OCI-LY1 (cell line): ENCODE results near the gene NPVF.

Experiments
- H2AFZ ChIP-seq: fragments of 200-600 bp; sonication (generic), shearing (Covaris generic); 2 replicates; pipeline ENCODE4 v1.6.0; 2014; ENCODE audit warnings: antibody characterized with exemption, mild to moderate bottlenecking, low read length
- H3F3A ChIP-seq: fragments of 200-600 bp; sonication (generic), shearing (Covaris generic); 2 replicates; pipeline ENCODE4 v1.6.0; 2014; ENCODE audit warnings: mild to moderate bottlenecking, antibody characterized with exemption, low read length, moderate library complexity; ENCODE audit not compliant: insufficient read depth
- H3K27ac ChIP-seq: fragments of 200-600 bp; sonication (generic); 2 replicates; pipeline ENCODE4 v1.5.1; 2014; ENCODE audit warnings: low read length, mixed run types, mild to moderate bottlenecking, low read depth; ENCODE audit not compliant: poor library complexity, severe bottlenecking
- H3K27me3 ChIP-seq: fragments of 200-600 bp; sonication (generic); 2 replicates; pipeline ENCODE4 v1.6.0; 2014; ENCODE audit warnings: antibody characterized with exemption, mild to moderate bottlenecking, low read length, moderate library complexity; ENCODE audit not compliant: insufficient read depth
- H3K36me3 ChIP-seq: fragments of 200-600 bp; sonication (generic); 2 replicates; pipeline ENCODE4 v1.6.1; 2014; ENCODE audit warnings: mild to moderate bottlenecking, antibody characterized with exemption, low read length, moderate library complexity, mixed read lengths; ENCODE audit not compliant: insufficient read depth
- H3K4me1 ChIP-seq: fragments of 200-600 bp; sonication (generic); 2 replicates; pipeline ENCODE4 v1.5.1; 2014; ENCODE audit warnings: mild to moderate bottlenecking, low read length, moderate library complexity; ENCODE audit not compliant: insufficient read depth, severe bottlenecking
- H3K4me2 ChIP-seq: fragments of 200-600 bp; sonication (generic), shearing (Covaris generic); 2 replicates; pipeline ENCODE4 v1.6.1; 2014; ENCODE audit warnings: low read length
- H3K4me3 ChIP-seq: fragments of 200-600 bp; sonication (generic); 2 replicates; pipeline ENCODE4 v1.5.1; 2014; ENCODE audit warnings: low read length, low read depth, mild to moderate bottlenecking, mixed read lengths; ENCODE audit not compliant: poor library complexity, severe bottlenecking
- H3K79me2 ChIP-seq: fragments of 200-600 bp; shearing (Covaris generic); 2 replicates; pipeline ENCODE4 v1.6.1; 2016; ENCODE audit warnings: mixed run types, low read length, mixed read lengths; ENCODE audit not compliant: insufficient read depth
- H3K9ac ChIP-seq: fragments of 200-600 bp; sonication (generic), shearing (Covaris generic); 2 replicates; pipeline ENCODE4 v1.6.1; 2014; ENCODE audit warnings: mild to moderate bottlenecking, low read length, mixed read lengths
- H3K9me2 ChIP-seq: fragments of 200-600 bp; sonication (generic), shearing (Covaris generic); 2 replicates; pipeline ENCODE4 v1.6.1; 2014; ENCODE audit warnings: low read depth, mild to moderate bottlenecking, low read length, mixed read lengths
- H3K9me3 ChIP-seq: fragments of 200-600 bp; shearing (Covaris generic); 2 replicates; pipeline ENCODE4 v1.6.1; 2014; ENCODE audit warnings: low read length, mixed read lengths
- H4K20me1 ChIP-seq: fragments of 200-600 bp; sonication (generic), shearing (Covaris generic); 2 replicates; pipeline ENCODE4 v1.6.0; 2016; ENCODE audit warnings: mild to moderate bottlenecking, low read length; ENCODE audit not compliant: insufficient read depth
- CTCF ChIP-seq: fragments of 200-600 bp; sonication (generic), shearing (Covaris generic); IDR thresholded peaks from 2 replicates; pipeline ENCODE4 v1.5.1; 2017; ENCODE audit warnings: mild to moderate bottlenecking, antibody characterized with exemption, low read length, moderate library complexity, mixed read lengths
- EZH2 ChIP-seq: fragments of 200-600 bp; sonication (generic), shearing (Covaris generic); IDR thresholded peaks from 2 replicates; pipeline ENCODE4 v1.8.0; 2017; ENCODE audit warnings: borderline replicate concordance, mixed run types, mild to moderate bottlenecking, antibody characterized with exemption, low read length, moderate library complexity, mixed read lengths

Gene NPVF

GRCh38 chr7:25181532-25181931, 46.8 kb downstream of the NPVF start:
- H2AFZ ChIP-seq, result no peak overlapping the region
- H3K36me3 ChIP-seq, result peaks cover 7% of the 10 kb centered on the region
- H3K79me2 ChIP-seq, result no peaks in the 10 kb centered on the region
- TF ChIP-seq CTCF (no peak), EZH2 (no peak)
- H3K27me3 ChIP-seq, result no peaks in the 10 kb centered on the region
- no peaks in the 10 kb centered on the region for H3F3A ChIP-seq
- no peak overlapping the region for H3K4me3 ChIP-seq
- H3K4me1 ChIP-seq, result peaks cover 17% of the 10 kb centered on the region
- H3K27ac ChIP-seq, result no peak overlapping the region
- no peaks in the 10 kb centered on the region for H4K20me1 ChIP-seq
- no peaks in the 10 kb centered on the region for H3K9me2 ChIP-seq
- H3K4me2 ChIP-seq, result no peak overlapping the region
- H3K9ac ChIP-seq, result no peak overlapping the region
- no peaks in the 10 kb centered on the region for H3K9me3 ChIP-seq

- TF ChIP-seq EZH2 (no peak), CTCF (no peak)
- H3K27me3 ChIP-seq, result no peaks in the 10 kb centered on the region
- no peak overlapping the region for H3K27ac ChIP-seq
- H3K4me1 ChIP-seq, result peaks cover 17% of the 10 kb centered on the region
- H3K9ac ChIP-seq, result peak overlapping the region; percentile 57; the same call in 1 of the 2 replicates
- no peaks in the 10 kb centered on the region for H4K20me1 ChIP-seq
- H3K9me3 ChIP-seq, result no peaks in the 10 kb centered on the region
- H3F3A ChIP-seq, result no peaks in the 10 kb centered on the region
- peak overlapping the region; percentile 70 for H3K4me2 ChIP-seq
- no peaks in the 10 kb centered on the region for H3K79me2 ChIP-seq
- H3K36me3 ChIP-seq, result peaks cover 7% of the 10 kb centered on the region
- H2AFZ ChIP-seq, result peak overlapping the region; percentile 85
- peak overlapping the region; percentile 72 for H3K4me3 ChIP-seq
- no peaks in the 10 kb centered on the region for H3K9me2 ChIP-seq
These were observed 47.3 kb downstream of the NPVF start for GRCh38 chr7:25180946-25181345.

GRCh38 chr7:25180592-25180923, 47.7 kb downstream of the NPVF start:
- peaks cover 7% of the 10 kb centered on the region for H3K36me3 ChIP-seq
- H3K9me2 ChIP-seq, result no peaks in the 10 kb centered on the region
- H4K20me1 ChIP-seq, result no peaks in the 10 kb centered on the region
- H3K4me2 ChIP-seq, result peak overlapping the region; percentile 70
- no peak overlapping the region for H3K27ac ChIP-seq
- H3K79me2 ChIP-seq, result no peaks in the 10 kb centered on the region
- peak overlapping the region; percentile 72 for H3K4me3 ChIP-seq
- H3K9me3 ChIP-seq, result no peaks in the 10 kb centered on the region
- peak overlapping the region; percentile 57 for H3K9ac ChIP-seq
- H3K4me1 ChIP-seq, result peaks cover 17% of the 10 kb centered on the region
- TF ChIP-seq EZH2, result no peak
- peak; percentile 2 for TF ChIP-seq CTCF
- H3K27me3 ChIP-seq, result no peaks in the 10 kb centered on the region
- no peaks in the 10 kb centered on the region for H3F3A ChIP-seq
- H2AFZ ChIP-seq, result peak overlapping the region; percentile 85
